Lower leg skin (tissue), 3 donors: ENCODE results near the gene NUCB1.

Source experiments
- POLR2A ChIP-seq, 2 donors: fragments of 450-650 bp; IDR thresholded peaks; one replicate each; pipeline ENCODE4 v1.6.1; 2016 to 2017; ENCODE audit warnings: antibody characterized with exemption in 2 of 2, mild to moderate bottlenecking in 1 of 2, moderate library complexity in 1 of 2
- TF ChIP-seq, protein P1 (sequence below), 3 donors: fragments of 450-650 bp; IDR thresholded peaks; one replicate each; pipeline ENCODE4 v1.5.1; 2016; ENCODE audit warnings: antibody characterized with exemption in 3 of 3, mild to moderate bottlenecking in 3 of 3, moderate library complexity in 2 of 3

DNA sequence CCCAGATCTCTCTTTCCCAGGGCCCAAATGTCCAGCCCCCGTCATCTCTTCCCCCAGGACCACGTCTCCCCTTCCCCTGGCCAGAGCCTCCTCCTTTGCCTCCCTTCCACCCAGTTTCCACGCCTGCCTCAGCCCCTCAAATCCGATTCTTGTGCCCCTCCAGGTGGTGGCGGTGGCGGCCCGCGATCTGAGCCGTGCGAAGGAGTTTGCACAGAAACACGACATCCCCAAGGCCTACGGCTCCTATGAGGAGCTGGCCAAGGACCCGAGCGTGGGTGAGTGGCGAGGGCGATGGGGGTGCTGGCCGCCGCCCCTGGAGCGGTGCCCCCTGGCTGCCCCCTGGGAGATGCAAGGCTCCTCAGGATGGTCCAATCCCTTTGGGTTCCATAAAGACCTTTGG, 34.7 kb downstream of the NUCB1 start:
- TF ChIP-seq, protein P1, sequence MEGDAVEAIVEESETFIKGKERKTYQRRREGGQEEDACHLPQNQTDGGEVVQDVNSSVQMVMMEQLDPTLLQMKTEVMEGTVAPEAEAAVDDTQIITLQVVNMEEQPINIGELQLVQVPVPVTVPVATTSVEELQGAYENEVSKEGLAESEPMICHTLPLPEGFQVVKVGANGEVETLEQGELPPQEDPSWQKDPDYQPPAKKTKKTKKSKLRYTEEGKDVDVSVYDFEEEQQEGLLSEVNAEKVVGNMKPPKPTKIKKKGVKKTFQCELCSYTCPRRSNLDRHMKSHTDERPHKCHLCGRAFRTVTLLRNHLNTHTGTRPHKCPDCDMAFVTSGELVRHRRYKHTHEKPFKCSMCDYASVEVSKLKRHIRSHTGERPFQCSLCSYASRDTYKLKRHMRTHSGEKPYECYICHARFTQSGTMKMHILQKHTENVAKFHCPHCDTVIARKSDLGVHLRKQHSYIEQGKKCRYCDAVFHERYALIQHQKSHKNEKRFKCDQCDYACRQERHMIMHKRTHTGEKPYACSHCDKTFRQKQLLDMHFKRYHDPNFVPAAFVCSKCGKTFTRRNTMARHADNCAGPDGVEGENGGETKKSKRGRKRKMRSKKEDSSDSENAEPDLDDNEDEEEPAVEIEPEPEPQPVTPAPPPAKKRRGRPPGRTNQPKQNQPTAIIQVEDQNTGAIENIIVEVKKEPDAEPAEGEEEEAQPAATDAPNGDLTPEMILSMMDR (IDR thresholded peaks at IDR 0.05) = no peak
- TF ChIP-seq POLR2A (IDR thresholded peaks at IDR 0.05) = no peak
